OCI-LY1 (cell line): ENCODE data around the gene GNG4.

Experiments used
- H2AFZ ChIP-seq: fragments of 200-600 bp; sonication (generic), shearing (Covaris generic); 2 replicates; pipeline ENCODE4 v1.6.0; 2014; ENCODE audit warnings: antibody characterized with exemption, mild to moderate bottlenecking, low read length
- H3F3A ChIP-seq: fragments of 200-600 bp; sonication (generic), shearing (Covaris generic); 2 replicates; pipeline ENCODE4 v1.6.0; 2014; ENCODE audit warnings: mild to moderate bottlenecking, antibody characterized with exemption, low read length, moderate library complexity; ENCODE audit not compliant: insufficient read depth
- H3K27ac ChIP-seq: fragments of 200-600 bp; sonication (generic); 2 replicates; pipeline ENCODE4 v1.5.1; 2014; ENCODE audit warnings: low read length, mixed run types, mild to moderate bottlenecking, low read depth; ENCODE audit not compliant: poor library complexity, severe bottlenecking
- H3K27me3 ChIP-seq: fragments of 200-600 bp; sonication (generic); 2 replicates; pipeline ENCODE4 v1.6.0; 2014; ENCODE audit warnings: antibody characterized with exemption, mild to moderate bottlenecking, low read length, moderate library complexity; ENCODE audit not compliant: insufficient read depth
- H3K36me3 ChIP-seq: fragments of 200-600 bp; sonication (generic); 2 replicates; pipeline ENCODE4 v1.6.1; 2014; ENCODE audit warnings: mild to moderate bottlenecking, antibody characterized with exemption, low read length, moderate library complexity, mixed read lengths; ENCODE audit not compliant: insufficient read depth
- H3K4me1 ChIP-seq: fragments of 200-600 bp; sonication (generic); 2 replicates; pipeline ENCODE4 v1.5.1; 2014; ENCODE audit warnings: mild to moderate bottlenecking, low read length, moderate library complexity; ENCODE audit not compliant: insufficient read depth, severe bottlenecking
- H3K4me2 ChIP-seq: fragments of 200-600 bp; sonication (generic), shearing (Covaris generic); 2 replicates; pipeline ENCODE4 v1.6.1; 2014; ENCODE audit warnings: low read length
- H3K4me3 ChIP-seq: fragments of 200-600 bp; sonication (generic); 2 replicates; pipeline ENCODE4 v1.5.1; 2014; ENCODE audit warnings: low read length, low read depth, mild to moderate bottlenecking, mixed read lengths; ENCODE audit not compliant: poor library complexity, severe bottlenecking
- H3K79me2 ChIP-seq: fragments of 200-600 bp; shearing (Covaris generic); 2 replicates; pipeline ENCODE4 v1.6.1; 2016; ENCODE audit warnings: mixed run types, low read length, mixed read lengths; ENCODE audit not compliant: insufficient read depth
- H3K9ac ChIP-seq: fragments of 200-600 bp; sonication (generic), shearing (Covaris generic); 2 replicates; pipeline ENCODE4 v1.6.1; 2014; ENCODE audit warnings: mild to moderate bottlenecking, low read length, mixed read lengths
- H3K9me2 ChIP-seq: fragments of 200-600 bp; sonication (generic), shearing (Covaris generic); 2 replicates; pipeline ENCODE4 v1.6.1; 2014; ENCODE audit warnings: low read depth, mild to moderate bottlenecking, low read length, mixed read lengths
- H3K9me3 ChIP-seq: fragments of 200-600 bp; shearing (Covaris generic); 2 replicates; pipeline ENCODE4 v1.6.1; 2014; ENCODE audit warnings: low read length, mixed read lengths
- H4K20me1 ChIP-seq: fragments of 200-600 bp; sonication (generic), shearing (Covaris generic); 2 replicates; pipeline ENCODE4 v1.6.0; 2016; ENCODE audit warnings: mild to moderate bottlenecking, low read length; ENCODE audit not compliant: insufficient read depth
- CTCF ChIP-seq: fragments of 200-600 bp; sonication (generic), shearing (Covaris generic); IDR thresholded peaks from 2 replicates; pipeline ENCODE4 v1.5.1; 2017; ENCODE audit warnings: mild to moderate bottlenecking, antibody characterized with exemption, low read length, moderate library complexity, mixed read lengths
- EZH2 ChIP-seq: fragments of 200-600 bp; sonication (generic), shearing (Covaris generic); IDR thresholded peaks from 2 replicates; pipeline ENCODE4 v1.8.0; 2017; ENCODE audit warnings: borderline replicate concordance, mixed run types, mild to moderate bottlenecking, antibody characterized with exemption, low read length, moderate library complexity, mixed read lengths

The GNG4 gene

GRCh38 chr1:235613602-235614001, 36.0 kb downstream of the GNG4 start:
- TF ChIP-seq CTCF (no peak), EZH2 (no peak)
- no peaks in the 10 kb centered on the region for H4K20me1 ChIP-seq

GRCh38 chr1:235612761-235613160, 36.8 kb downstream of the GNG4 start:
- Histone ChIP-seq H3K27me3 (no peaks in the 10 kb centered on the region), H3F3A (no peaks in the 10 kb centered on the region), H3K9ac (no peak overlapping the region), H3K4me1 (no peaks in the 10 kb centered on the region), H3K9me3 (no peaks in the 10 kb centered on the region), H3K27ac (no peak overlapping the region), H2AFZ (no peak overlapping the region), H3K4me3 (no peak overlapping the region), H3K9me2 (no peaks in the 10 kb centered on the region), H4K20me1 (no peaks in the 10 kb centered on the region), H3K4me2 (no peak overlapping the region), H3K36me3 (no peaks in the 10 kb centered on the region), H3K79me2 (no peaks in the 10 kb centered on the region)
- no peak for TF ChIP-seq EZH2
- TF ChIP-seq CTCF, result no peak

More at GRCh38 chr1:235613602-235614001, 36.0 kb downstream of the GNG4 start:
- H3K4me2 ChIP-seq, result no peak overlapping the region
- H3K9me2 ChIP-seq, result no peaks in the 10 kb centered on the region
- no peak overlapping the region for H3K27ac ChIP-seq
- H3K9ac ChIP-seq, result no peak overlapping the region
- H2AFZ ChIP-seq, result no peak overlapping the region
- no peaks in the 10 kb centered on the region for H3K36me3 ChIP-seq
- no peaks in the 10 kb centered on the region for H3K9me3 ChIP-seq
- H3K79me2 ChIP-seq, result no peaks in the 10 kb centered on the region
- no peak overlapping the region for H3K4me3 ChIP-seq
- H3K27me3 ChIP-seq, result no peaks in the 10 kb centered on the region
- H3K4me1 ChIP-seq, result no peaks in the 10 kb centered on the region
- H3F3A ChIP-seq, result no peaks in the 10 kb centered on the region

- no peak for TF ChIP-seq CTCF
- no peak for TF ChIP-seq EZH2
- Histone ChIP-seq H3K36me3 (no peaks in the 10 kb centered on the region), H4K20me1 (no peaks in the 10 kb centered on the region), H3K4me1 (no peaks in the 10 kb centered on the region), H3K79me2 (no peaks in the 10 kb centered on the region), H3K9me2 (no peaks in the 10 kb centered on the region), H3K27me3 (no peaks in the 10 kb centered on the region), H2AFZ (no peak overlapping the region), H3K27ac (no peak overlapping the region), H3K9ac (no peak overlapping the region), H3K4me3 (no peak overlapping the region), H3K9me3 (no peaks in the 10 kb centered on the region), H3K4me2 (no peak overlapping the region), H3F3A (no peaks in the 10 kb centered on the region)
Measured at GRCh38 chr1:235610157-235610556, 39.4 kb downstream of the GNG4 start.
